IMR-90 (cell line): ENCODE measurements around the gene LRRC41. TPM values are rescaled to one million over a fixed set of nuclear protein-coding genes. Genes with fewer than 3 reads are reported as not detected.

Experiments used
- ATAC-seq: fragments of 200-7000 bp; cut with Tn5 transposase; 2 replicates; pipeline ENCODE4 v1.9.1; 2020; ENCODE audit warnings: low read depth, mild to moderate bottlenecking, moderate library complexity
- BruUV-seq: library from RNA; stranded (reverse); fragments of 400-500 nt; replicated peaks from 2 replicates; lab custom pipeline; 2021; lab: Mats Ljungman, UMichigan
- CTCF ChIA-PET: fragments of 300-600 bp; formaldehyde crosslinking; extraction: SDS; loops from one replicate; lab custom pipeline; 2021; ENCODE audit warnings: antibody characterized with exemption; lab: Yijun Ruan, JAX
- POLR2A ChIA-PET: fragments of 300-600 bp; sonication (Branson Sonifier 250); formaldehyde crosslinking; loops from one replicate; lab custom pipeline; 2022; ENCODE audit warnings: antibody characterized with exemption; ENCODE audit not compliant: unreplicated experiment; lab: Charles Lee
- DNase-seq: peaks from one replicate; pipeline ENCODE4 v3.0.0; 2013
- H2AFZ ChIP-seq: replicated peaks from 2 replicates; pipeline ENCODE3; 2013; ENCODE audit warnings: low read length, mild to moderate bottlenecking; ENCODE audit not compliant: poor library complexity
- H2AK5ac ChIP-seq: 2 replicates; pipeline ENCODE4 v1.6.1; 2013; ENCODE audit warnings: low read depth, low read length, inconsistent platforms
- H2AK9ac ChIP-seq: replicated peaks from 2 replicates; pipeline ENCODE3; 2013; ENCODE audit warnings: mild to moderate bottlenecking, low read depth, low read length, moderate library complexity; ENCODE audit not compliant: poor library complexity
- H2BK120ac ChIP-seq: 2 replicates; pipeline ENCODE4 v1.6.1; 2013; ENCODE audit warnings: low read depth, low read length, inconsistent platforms
- H2BK15ac ChIP-seq: 3 replicates; pipeline ENCODE4 v1.6.1; 2013; ENCODE audit warnings: low read depth, low read length, inconsistent platforms
- H2BK20ac ChIP-seq: 2 replicates; pipeline ENCODE4 v1.6.1; 2013; ENCODE audit warnings: low read depth, mild to moderate bottlenecking, inconsistent platforms, low read length, moderate library complexity
- H2BK5ac ChIP-seq: 2 replicates; pipeline ENCODE4 v1.6.1; 2013; ENCODE audit warnings: mild to moderate bottlenecking, low read depth, low read length, inconsistent platforms; ENCODE audit not compliant: poor library complexity, severe bottlenecking
- H3K14ac ChIP-seq: replicated peaks from 2 replicates; pipeline ENCODE4 v1.6.1; 2013; ENCODE audit warnings: low read depth, low read length, inconsistent platforms
- H3K18ac ChIP-seq: 2 replicates; pipeline ENCODE4 v1.6.1; 2013; ENCODE audit warnings: low read depth, low read length, control low read depth
- H3K23ac ChIP-seq: 2 replicates; pipeline ENCODE4 v1.6.1; 2013; ENCODE audit warnings: low read depth, low read length, inconsistent platforms
- H3K27ac ChIP-seq: 2 replicates; pipeline ENCODE4 v1.5.1; 2013; ENCODE audit warnings: mild to moderate bottlenecking, control low read depth, low read length; ENCODE audit not compliant: insufficient read depth
- H3K27me3 ChIP-seq: 2 replicates; pipeline ENCODE4 v1.6.1; 2013; ENCODE audit warnings: low read length; ENCODE audit not compliant: control insufficient read depth, insufficient read depth
- H3K36me3 ChIP-seq: 2 replicates; pipeline ENCODE4 v1.6.1; 2013; ENCODE audit warnings: low read length, mixed read lengths; ENCODE audit not compliant: control insufficient read depth, insufficient read depth
- H3K4ac ChIP-seq: 2 replicates; pipeline ENCODE4 v1.6.1; 2013; ENCODE audit warnings: low read depth, low read length, inconsistent platforms
- H3K4me1 ChIP-seq: 2 replicates; pipeline ENCODE4 v1.6.1; 2013; ENCODE audit warnings: low read length, mixed read lengths; ENCODE audit not compliant: control insufficient read depth, insufficient read depth
- H3K4me2 ChIP-seq: 2 replicates; pipeline ENCODE4 v1.6.1; 2013; ENCODE audit warnings: low read depth, mild to moderate bottlenecking, control low read depth, low read length, moderate library complexity
- H3K4me3 ChIP-seq: 2 replicates; pipeline ENCODE4 v1.5.1; 2013; ENCODE audit warnings: low read depth, mild to moderate bottlenecking, control low read depth, low read length, moderate library complexity; ENCODE audit not compliant: insufficient read depth
- H3K56ac ChIP-seq: 2 replicates; pipeline ENCODE4 v1.6.1; 2013; ENCODE audit warnings: low read length, inconsistent platforms; ENCODE audit not compliant: insufficient read depth; ENCODE audit errors: extremely low read depth
- H3K79me1 ChIP-seq, 2 experiments: 2 replicates each; pipeline ENCODE4 v1.6.1; 2013; ENCODE audit warnings: low read length in 2 of 2, inconsistent platforms in 1 of 2, low read depth in 1 of 2
- H3K9ac ChIP-seq: 2 replicates; pipeline ENCODE4 v1.6.1; 2013; ENCODE audit warnings: low read depth, low read length, control low read depth
- H3K9me1 ChIP-seq: 2 replicates; pipeline ENCODE4 v1.6.1; 2013; ENCODE audit warnings: low read length, inconsistent platforms; ENCODE audit not compliant: insufficient read depth
- H3K9me3 ChIP-seq: 2 replicates; pipeline ENCODE4 v1.6.1; 2013; ENCODE audit warnings: low read length; ENCODE audit not compliant: control insufficient read depth, insufficient read depth
- H4K20me1 ChIP-seq: 2 replicates; pipeline ENCODE4 v1.6.1; 2013; ENCODE audit warnings: low read length, inconsistent platforms; ENCODE audit not compliant: insufficient read depth
- H4K5ac ChIP-seq: 2 replicates; pipeline ENCODE4 v1.6.1; 2013; ENCODE audit warnings: mild to moderate bottlenecking, low read depth, low read length, control low read depth
- H4K8ac ChIP-seq, 2 experiments: 2 replicates each; pipeline ENCODE4 v1.6.1; 2013; ENCODE audit warnings: low read depth in 2 of 2, low read length in 2 of 2, control low read depth in 1 of 2, inconsistent platforms in 1 of 2
- H4K91ac ChIP-seq: 2 replicates; pipeline ENCODE4 v1.6.1; 2013; ENCODE audit warnings: low read depth, low read length, inconsistent platforms; ENCODE audit not compliant: insufficient read depth
- BHLHE40 ChIP-seq: fragments of 150-350 bp; IDR thresholded peaks from 2 replicates; pipeline ENCODE4 v1.6.1; 2016; ENCODE audit warnings: mild to moderate bottlenecking, low read depth, low read length
- CEBPB ChIP-seq: IDR thresholded peaks from 2 replicates; pipeline ENCODE4 v1.6.1; 2012; ENCODE audit warnings: low read depth, low read length, improper control_type of control experiment
- ELK1 ChIP-seq: fragments of 150-350 bp; IDR thresholded peaks from 2 replicates; pipeline ENCODE4 v1.6.1; 2016; ENCODE audit warnings: low read depth, mild to moderate bottlenecking, low read length, moderate library complexity, borderline replicate concordance
- FOS ChIP-seq: fragments of 150-350 bp; IDR thresholded peaks from 2 replicates; pipeline ENCODE4 v1.6.1; 2016; ENCODE audit warnings: low read depth, low read length
- MAZ ChIP-seq: IDR thresholded peaks from 2 replicates; pipeline ENCODE4 v1.6.1; 2012; ENCODE audit warnings: low read depth, mild to moderate bottlenecking, low read length, improper control_type of control experiment, moderate library complexity, borderline replicate concordance
- MXI1 ChIP-seq: IDR thresholded peaks from 2 replicates; pipeline ENCODE4 v1.6.1; 2012; ENCODE audit warnings: low read depth, mild to moderate bottlenecking, low read length, moderate library complexity, borderline replicate concordance
- NFE2L2 ChIP-seq: fragments of 150-350 bp; IDR thresholded peaks from 2 replicates; pipeline ENCODE4 v1.6.1; 2016; ENCODE audit warnings: low read depth, mild to moderate bottlenecking, low read length
- POLR2A ChIP-seq: IDR thresholded peaks from 2 replicates; pipeline ENCODE4 v1.6.1; 2012; ENCODE audit warnings: mild to moderate bottlenecking, low read depth, low read length
- RCOR1 ChIP-seq: IDR thresholded peaks from 2 replicates; pipeline ENCODE4 v1.6.1; 2012; ENCODE audit warnings: mild to moderate bottlenecking, low read length, improper control_type of control experiment; ENCODE audit not compliant: insufficient replicate concordance
- SMC3 ChIP-seq: fragments of 150-350 bp; IDR thresholded peaks from 2 replicates; pipeline ENCODE4 v1.6.1; 2016; ENCODE audit warnings: low read depth, mild to moderate bottlenecking, antibody characterized with exemption, low read length, moderate library complexity
- WGBS, 2 experiments: methylation state at CpG; one replicate each; pipeline versions ENCODE4 v1.1.5 to v1.1.7; 2013; ENCODE audit warnings: missing lambda C conversion rate in 2 of 2; ENCODE audit not compliant: insufficient read length in 1 of 2; ENCODE audit errors: extremely low coverage in 2 of 2; 5-methylcytosine and 5-hydroxymethylcytosine counted together
- dilution Hi-C: fragments of 300-500 bp; cut with HindIII; formaldehyde crosslinking; loops from one replicate; pipeline ENCODE4 v1.14.3; 2018; ENCODE audit warnings: low sequenced_read_pairs; ENCODE audit not compliant: unreplicated experiment
- in situ Hi-C: fragments of 300-500 bp; cut with MboI; formaldehyde crosslinking; loops from 3 replicates; pipeline ENCODE4 v1.14.3; 2019; ENCODE audit warnings: low sequenced_read_pairs, inconsistent platforms, mixed read lengths
- intact Hi-C: fragments of 100-400 bp; cut with micrococcal nuclease; formaldehyde crosslinking; loops from 2 replicates; pipeline ENCODE4 v1.10.0; 2022
- polyA plus RNA-seq, 3 experiments: library from polyadenylated mRNA; depleted of rRNA; stranded (reverse); fragments of >200 nt; gene quantifications; 2 replicates each; pipeline ENCODE4 v1.2.3, GENCODE V29; 2012; ENCODE audit warnings: low replicate concordance in 1 of 3
- total RNA-seq: library from RNA; depleted of rRNA; stranded (reverse); fragments of >200 nt; gene quantifications from 2 replicates; pipeline ENCODE4 v1.2.3, GENCODE V29; 2012
- TF ChIP-seq, protein P1 (sequence below): conservative IDR thresholded peaks from 2 replicates; pipeline ENCODE4 v1.5.1; 2012; ENCODE audit warnings: mild to moderate bottlenecking, low read depth, low read length, improper control_type of control experiment
- TF ChIP-seq, protein P2 (sequence below): fragments of 150-350 bp; IDR thresholded peaks from 2 replicates; pipeline ENCODE4 v1.6.1; 2017; ENCODE audit warnings: mild to moderate bottlenecking, antibody characterized with exemption, low read length, low read depth

The LRRC41 gene
- total and polyA plus RNA-seq, 2 of the 4 experiments (the other 2 are of a cell fraction): 67.6 to 83.2 TPM

DNA sequence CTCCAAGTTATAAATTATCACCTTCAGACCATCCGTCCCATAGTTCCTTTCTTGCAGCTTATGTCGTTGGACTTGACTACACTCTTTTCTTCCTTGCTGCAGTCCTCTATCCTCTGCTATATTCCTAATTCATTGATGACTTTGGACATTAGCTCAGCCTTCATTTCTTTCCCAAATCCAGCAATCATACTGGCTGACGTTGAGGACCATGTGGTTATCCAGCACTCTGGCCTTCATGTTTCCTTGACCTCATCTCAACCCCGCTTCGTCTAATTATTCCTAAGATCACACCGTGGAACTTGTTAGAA, 28.4 kb downstream of the LRRC41 start:
- no peak overlapping the region for H3K56ac ChIP-seq
- in situ Hi-C loops (no loop called here), dilution Hi-C loops (no loop called here), intact Hi-C loops (no loop called here)
- H4K20me1 ChIP-seq: no peaks in the 10 kb centered on the region
- CTCF ChIA-PET: no interaction called here
- H3K23ac ChIP-seq: no peak overlapping the region
- no peak overlapping the region for H3K4ac ChIP-seq
- no peak overlapping the region for H3K14ac ChIP-seq
- H3K4me1 ChIP-seq: no peaks in the 10 kb centered on the region
- POLR2A ChIA-PET: no interaction called here
- no peak overlapping the region for H2AK5ac ChIP-seq
- no peak overlapping the region for H2AK9ac ChIP-seq
- H2BK5ac ChIP-seq: no peak overlapping the region
- no peak overlapping the region for H2BK15ac ChIP-seq
- 93% methylated on average over 6 of the region's 6 CpGs; no CpG with 5 or more reads in 1 of the 2 experiments for WGBS, 2 experiments
- H3K27me3 ChIP-seq: no peaks in the 10 kb centered on the region
- no peak overlapping the region for H2AFZ ChIP-seq
- H3K36me3 ChIP-seq: peaks cover 29% of the 10 kb centered on the region
- H3K9ac ChIP-seq: no peak overlapping the region
- H3K4me2 ChIP-seq: no peak overlapping the region
- H3K4me3 ChIP-seq: no peak overlapping the region
- no TSS peak for BruUV-seq
- H4K5ac ChIP-seq: no peak overlapping the region
- H3K9me3 ChIP-seq: no peaks in the 10 kb centered on the region
- H4K91ac ChIP-seq: no peak overlapping the region
- TF ChIP-seq MXI1 (no peak), MAZ (no peak), BHLHE40 (no peak), ELK1 (no peak), SMC3 (no peak), NFE2L2 (no peak), CEBPB (no peak), FOS (no peak), RCOR1 (no peak), POLR2A (no peak)
- TF ChIP-seq, protein P1, sequence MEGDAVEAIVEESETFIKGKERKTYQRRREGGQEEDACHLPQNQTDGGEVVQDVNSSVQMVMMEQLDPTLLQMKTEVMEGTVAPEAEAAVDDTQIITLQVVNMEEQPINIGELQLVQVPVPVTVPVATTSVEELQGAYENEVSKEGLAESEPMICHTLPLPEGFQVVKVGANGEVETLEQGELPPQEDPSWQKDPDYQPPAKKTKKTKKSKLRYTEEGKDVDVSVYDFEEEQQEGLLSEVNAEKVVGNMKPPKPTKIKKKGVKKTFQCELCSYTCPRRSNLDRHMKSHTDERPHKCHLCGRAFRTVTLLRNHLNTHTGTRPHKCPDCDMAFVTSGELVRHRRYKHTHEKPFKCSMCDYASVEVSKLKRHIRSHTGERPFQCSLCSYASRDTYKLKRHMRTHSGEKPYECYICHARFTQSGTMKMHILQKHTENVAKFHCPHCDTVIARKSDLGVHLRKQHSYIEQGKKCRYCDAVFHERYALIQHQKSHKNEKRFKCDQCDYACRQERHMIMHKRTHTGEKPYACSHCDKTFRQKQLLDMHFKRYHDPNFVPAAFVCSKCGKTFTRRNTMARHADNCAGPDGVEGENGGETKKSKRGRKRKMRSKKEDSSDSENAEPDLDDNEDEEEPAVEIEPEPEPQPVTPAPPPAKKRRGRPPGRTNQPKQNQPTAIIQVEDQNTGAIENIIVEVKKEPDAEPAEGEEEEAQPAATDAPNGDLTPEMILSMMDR: no peak
- TF ChIP-seq, protein P2, sequence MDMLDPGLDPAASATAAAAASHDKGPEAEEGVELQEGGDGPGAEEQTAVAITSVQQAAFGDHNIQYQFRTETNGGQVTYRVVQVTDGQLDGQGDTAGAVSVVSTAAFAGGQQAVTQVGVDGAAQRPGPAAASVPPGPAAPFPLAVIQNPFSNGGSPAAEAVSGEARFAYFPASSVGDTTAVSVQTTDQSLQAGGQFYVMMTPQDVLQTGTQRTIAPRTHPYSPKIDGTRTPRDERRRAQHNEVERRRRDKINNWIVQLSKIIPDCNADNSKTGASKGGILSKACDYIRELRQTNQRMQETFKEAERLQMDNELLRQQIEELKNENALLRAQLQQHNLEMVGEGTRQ: no peak
- no peak overlapping the region for H4K8ac ChIP-seq
- no peak overlapping the region for H2BK20ac ChIP-seq
- H3K9me1 ChIP-seq: peaks cover 6% of the 10 kb centered on the region
- H2BK120ac ChIP-seq: no peak overlapping the region
- H3K27ac ChIP-seq: no peak overlapping the region
- DNase-seq (no peak), ATAC-seq (no peak)
- H3K79me1 ChIP-seq: peaks cover 1 to 3% of the 10 kb centered on the region in 2 experiments; a peak in 1 of 4 replicates
- H3K18ac ChIP-seq: no peak overlapping the region
